ENCODE results near the gene ZNF19. TPM values are rescaled to one million over a fixed set of nuclear protein-coding genes. Genes with fewer than 3 reads are reported as not detected.

The ZNF19 gene
- total RNA-seq, 1 experiment from 2014 or later = 4.7 TPM

- H3K4me1 ChIP-seq (ENCODE audit: insufficient read depth, low read length) = no peaks in the 10 kb centered on the region
- no peak overlapping the region for H4K91ac ChIP-seq (ENCODE audit: insufficient read length, low read depth, low read length)
- DNase-seq = peak; percentile 53
- H2BK20ac ChIP-seq (ENCODE audit: low read depth, low read length, poor library complexity, severe bottlenecking) = no peak overlapping the region
- no peak overlapping the region for H2BK12ac ChIP-seq (ENCODE audit: insufficient read length, low read depth, low read length)
- H3K9ac ChIP-seq (ENCODE audit: extremely low read depth, insufficient read length, low read length) = no peak overlapping the region
- H3K36me3 Mint-ChIP-seq (ENCODE audit: insufficient read depth in 1 of 3, low read depth in 3 of 3) = peaks cover 0 to 11% (median 8%) of the 10 kb centered on the region in 3 experiments; a peak in 6 of 7 replicates
- no peak overlapping the region for H3K18ac ChIP-seq (ENCODE audit: insufficient read length, low read depth, low read length)
- H2BK15ac ChIP-seq (ENCODE audit: low read depth, low read length) = no peak overlapping the region
- no peak overlapping the region for H2BK5ac ChIP-seq (ENCODE audit: insufficient read length, low read length)
- H3K4ac ChIP-seq (ENCODE audit: low read depth, low read length) = no peak overlapping the region
- no peak overlapping the region for H3T11ph ChIP-seq (ENCODE audit: low read length)
- H3K27me3 Mint-ChIP-seq (ENCODE audit: low read depth) = no peaks in the 10 kb centered on the region; the same call in 1 of the 2 replicates
- WGBS (ENCODE audit: extremely low coverage, insufficient read length, low lambda C conversion rate) = no CpG with 5 or more reads among the region's 3 CpGs
- peak; percentile 78 for TF ChIP-seq CTCF (conservative IDR thresholded peaks at IDR 0.05)
- H3K4me2 ChIP-seq (ENCODE audit: insufficient read depth, insufficient read length, low read length) = no peak overlapping the region
- no peak overlapping the region for H4K8ac ChIP-seq (replicated peaks; ENCODE audit: insufficient read length, low read depth, low read length)
- H2AK5ac ChIP-seq (ENCODE audit: insufficient read length, low read length) = no peak overlapping the region
- H3K9me3 ChIP-seq (ENCODE audit: control insufficient read depth, low read depth, low read length) = no peaks in the 10 kb centered on the region
- H2AFZ ChIP-seq (ENCODE audit: low read length) = no peak overlapping the region
- H3K23ac ChIP-seq (ENCODE audit: insufficient read length, low read depth, low read length) = no peak overlapping the region
- no peaks in the 10 kb centered on the region for H3K79me1 ChIP-seq (ENCODE audit: insufficient read depth, low read depth, low read length, poor library complexity, severe bottlenecking)
- H3K23me2 ChIP-seq (ENCODE audit: insufficient read length, low read depth, low read length, poor library complexity, severe bottlenecking) = no peaks in the 10 kb centered on the region
- H3K14ac ChIP-seq (ENCODE audit: insufficient read depth, low read length) = no peak overlapping the region
- peaks cover 7 to 8% of the 10 kb centered on the region in 2 experiments for H3K4me1 Mint-ChIP-seq
- H4K20me1 ChIP-seq (ENCODE audit: control insufficient read depth, insufficient read depth, insufficient read length) = no peaks in the 10 kb centered on the region
- no peaks in the 10 kb centered on the region for H3K79me2 ChIP-seq (ENCODE audit: insufficient read depth, low read length)
- no peak overlapping the region for H3K27ac ChIP-seq (ENCODE audit: insufficient read length, low read depth, low read length)
- H3K4me3 Mint-ChIP-seq = no peak overlapping the region
- H2BK120ac ChIP-seq (ENCODE audit: low read depth, low read length, poor library complexity, severe bottlenecking) = no peak overlapping the region
- H3K56ac ChIP-seq (ENCODE audit: insufficient read length, low read depth, low read length) = no peak overlapping the region
- no peak overlapping the region for H4K5ac ChIP-seq (ENCODE audit: insufficient read length, low read depth, low read length)
- no peaks in the 10 kb centered on the region for H3K9me3 Mint-ChIP-seq
- H3K27me3 ChIP-seq (ENCODE audit: insufficient read depth, low read length) = no peaks in the 10 kb centered on the region; the same call in 1 of the 2 replicates
- H3K27ac Mint-ChIP-seq = no peak overlapping the region
Observed at GRCh38 chr16:71479420-71479819, 9.7 kb downstream of the ZNF19 start.

Measured in H9 (cell line).